Hepatocyte (in vitro differentiated cells): ENCODE measurements around the gene TRIM7.
A peak's percentile ranks its signal among the peaks of the same experiment; 100 is the strongest.

Experiments
- CTCF ChIP-seq: fragments of 200-600 bp; sonication (generic); IDR thresholded peaks from 2 replicates; pipeline ENCODE4 v1.5.1; 2016; ENCODE audit warnings: antibody characterized with exemption, mild to moderate bottlenecking; ENCODE audit not compliant: poor library complexity
- EZH2 ChIP-seq: fragments of 200-600 bp; sonication (generic); IDR thresholded peaks from 2 replicates; pipeline ENCODE4 v1.6.1; 2016; ENCODE audit warnings: antibody characterized with exemption, mild to moderate bottlenecking, borderline replicate concordance

- no peak for TF ChIP-seq EZH2
- peak; percentile 24 for TF ChIP-seq CTCF
Observed at GRCh38 chr5:181187500-181188213, 17.3 kb downstream of the TRIM7 start.
